Neutrophil (primary cell): ENCODE results near the gene TWSG1.
"Not testable (repeated sequence)": the region's sequence is repeated elsewhere in the genome, so short reads cannot be mapped to it uniquely, and the experiment has no call there.

Experiments
- H3K27ac ChIP-seq: fragments of 200-600 bp; sonication (generic); 2 replicates; pipeline ENCODE4 v1.5.1; 2016; ENCODE audit warnings: mild to moderate bottlenecking, moderate library complexity
- H3K27me3 ChIP-seq: fragments of 200-600 bp; sonication (generic); 2 replicates; pipeline ENCODE4 v1.6.0; 2016; ENCODE audit warnings: mild to moderate bottlenecking
- H3K36me3 ChIP-seq: fragments of 200-600 bp; sonication (generic); 2 replicates; pipeline ENCODE4 v1.5.1; 2017
- H3K4me1 ChIP-seq, 2 experiments: fragments of 200-600 bp in 1 of 2; sonication (generic) in 1 of 2; 1 replicate in 1 of 2; 2 replicates in 1 of 2; pipeline versions ENCODE4 v1.5.1 to v1.6.1; 2013 to 2016; ENCODE audit warnings: low read depth in 1 of 2, low read length in 1 of 2, mild to moderate bottlenecking in 1 of 2, moderate library complexity in 1 of 2; ENCODE audit not compliant: control insufficient read depth in 1 of 2, insufficient read depth in 1 of 2
- H3K4me3 ChIP-seq, 2 experiments: fragments of 200-600 bp in 1 of 2; sonication (generic) in 1 of 2; 1 replicate in 1 of 2; 2 replicates in 1 of 2; pipeline ENCODE4 v1.5.1; 2013 to 2016; ENCODE audit warnings: low read depth in 1 of 2, low read length in 1 of 2, mild to moderate bottlenecking in 1 of 2, moderate library complexity in 1 of 2
- H3K9me3 ChIP-seq: fragments of 200-600 bp; sonication (generic); 2 replicates; pipeline ENCODE4 v1.5.1; 2016
- CTCF ChIP-seq: fragments of 200-600 bp; sonication (generic); IDR thresholded peaks from 2 replicates; pipeline ENCODE4 v1.5.1; 2016; ENCODE audit warnings: antibody characterized with exemption

TWSG1 gene

GRCh38 chr18:9428301-9428706, 93.7 kb downstream of the TWSG1 start:
- Histone ChIP-seq H3K4me1 (peaks cover under 1 to 5% of the 10 kb centered on the region in 2 experiments), H3K27me3 (no peaks in the 10 kb centered on the region), H3K4me3 (no peak overlapping the region), H3K36me3 (no peaks in the 10 kb centered on the region), H3K27ac (no peak overlapping the region), H3K9me3 (no peaks in the 10 kb centered on the region)
- TF ChIP-seq CTCF: no peak

- Histone ChIP-seq H3K4me3 (no peak overlapping the region), H3K27me3 (no peaks in the 10 kb centered on the region), H3K36me3 (no peaks in the 10 kb centered on the region), H3K4me1 (peaks cover 6 to 12% of the 10 kb centered on the region in 2 experiments), H3K27ac (no peak overlapping the region), H3K9me3 (no peaks in the 10 kb centered on the region)
- TF ChIP-seq CTCF: no peak
Observed at GRCh38 chr18:9428862-9429661, 94.5 kb downstream of the TWSG1 start.

GRCh38 chr18:9429662-9429993, 95.1 kb downstream of the TWSG1 start:
- Histone ChIP-seq H3K27me3 (no peaks in the 10 kb centered on the region), H3K27ac (no peak overlapping the region), H3K4me3 (no peak overlapping the region), H3K9me3 (no peaks in the 10 kb centered on the region), H3K36me3 (no peaks in the 10 kb centered on the region), H3K4me1 (peaks cover 11 to 17% of the 10 kb centered on the region in 2 experiments)
- TF ChIP-seq CTCF: no peak

- H3K4me1 ChIP-seq: peaks cover 11 to 17% of the 10 kb centered on the region in 2 experiments
- H3K4me3 ChIP-seq, H3K27ac ChIP-seq, H3K36me3 ChIP-seq, H3K9me3 ChIP-seq, H3K27me3 ChIP-seq: not testable (repeated sequence)
Observed at GRCh38 chr18:9430315-9430714, 95.7 kb downstream of the TWSG1 start.

GRCh38 chr18:9431296-9431695, 96.7 kb downstream of the TWSG1 start:
- no peak for TF ChIP-seq CTCF
- Histone ChIP-seq H3K9me3 (no peaks in the 10 kb centered on the region), H3K27ac (no peak overlapping the region), H3K36me3 (no peaks in the 10 kb centered on the region), H3K27me3 (no peaks in the 10 kb centered on the region), H3K4me3 (no peak overlapping the region), H3K4me1 (peaks cover 11 to 17% of the 10 kb centered on the region in 2 experiments)

- H3K9me3 ChIP-seq, H3K36me3 ChIP-seq, H3K27me3 ChIP-seq: not testable (repeated sequence)
- Histone ChIP-seq H3K4me3 (peak overlapping the region; percentile 14 to 36), H3K27ac (peak overlapping the region; percentile 62), H3K4me1 (peaks cover 11 to 17% of the 10 kb centered on the region in 2 experiments)
Observed at GRCh38 chr18:9433122-9433521, 98.5 kb downstream of the TWSG1 start.
